ENCODE measurements around the gene SPATA31D1.
"Not testable (repeated sequence)": the region's sequence is repeated elsewhere in the genome, so short reads cannot be mapped to it uniquely, and the experiment has no call there.

Gene SPATA31D1
- 0 reads per million in 3 donors for total RNA-seq

DNA sequence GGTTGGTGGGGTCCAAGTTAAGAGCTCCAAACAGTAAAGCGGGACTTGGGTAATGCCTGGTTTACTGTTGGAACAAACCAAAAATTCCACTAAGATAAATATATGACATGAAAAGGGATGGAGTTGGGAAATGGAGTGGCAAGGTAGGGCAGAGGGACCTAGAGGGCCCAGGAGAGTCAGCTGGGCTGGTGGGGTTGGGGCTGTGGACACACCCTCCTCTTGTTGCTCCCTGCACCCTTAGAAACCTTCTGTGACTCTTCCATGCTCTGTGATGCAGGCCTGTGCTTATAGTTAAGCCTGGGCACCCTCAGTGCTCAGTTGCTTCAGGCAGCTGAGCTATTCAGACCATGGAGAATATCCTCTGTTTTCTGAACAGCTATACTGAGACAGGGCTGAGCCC is at the start of gene SPATA31D1:
Gene SPATA31D1 (plus strand): TSS at position 301 of the 400 bp plus-strand sequence. CDS start 47 bp downstream, at position 348.
- H3K9me3 ChIP-seq (ENCODE audit: control insufficient read depth, low read length); H3K36me3 ChIP-seq (ENCODE audit: control insufficient read depth, insufficient read depth, low read length); H3K27me3 ChIP-seq (replicated peaks; ENCODE audit: control insufficient read depth, insufficient read depth, low read length, poor library complexity, severe bottlenecking); H3K27ac ChIP-seq (ENCODE audit: insufficient read depth, low read length, poor library complexity, severe bottlenecking); H3K4me3 ChIP-seq (ENCODE audit: insufficient read depth, low read depth, low read length, poor library complexity, severe bottlenecking); H3K4me1 ChIP-seq (ENCODE audit: control insufficient read depth, insufficient read depth, low read length, poor library complexity, severe bottlenecking); DNase-seq: not testable (repeated sequence)

GRCh38 chr9:81943393-81943792 is 45.2 kb upstream of the SPATA31D1 start, which contains the start of gene SPATA31D3:
Gene SPATA31D3 (plus strand): TSS chr9:81943500. CDS start chr9:81943586, 86 bp downstream.
- not testable (repeated sequence) for H3K9me3 ChIP-seq (ENCODE audit: control insufficient read depth, low read length); H3K27ac ChIP-seq (ENCODE audit: insufficient read depth, low read length, poor library complexity, severe bottlenecking); H3K36me3 ChIP-seq (ENCODE audit: control insufficient read depth, insufficient read depth, low read length); H3K27me3 ChIP-seq (replicated peaks; ENCODE audit: control insufficient read depth, insufficient read depth, low read length, poor library complexity, severe bottlenecking); H3K4me1 ChIP-seq (ENCODE audit: control insufficient read depth, insufficient read depth, low read length, poor library complexity, severe bottlenecking); DNase-seq; H3K4me3 ChIP-seq (ENCODE audit: insufficient read depth, low read depth, low read length, poor library complexity, severe bottlenecking)

- not testable (repeated sequence) for H3K9me3 ChIP-seq (ENCODE audit: control insufficient read depth, low read length); H3K4me3 ChIP-seq (ENCODE audit: insufficient read depth, low read depth, low read length, poor library complexity, severe bottlenecking); H3K27me3 ChIP-seq (replicated peaks; ENCODE audit: control insufficient read depth, insufficient read depth, low read length, poor library complexity, severe bottlenecking); H3K36me3 ChIP-seq (ENCODE audit: control insufficient read depth, insufficient read depth, low read length); H3K27ac ChIP-seq (ENCODE audit: insufficient read depth, low read length, poor library complexity, severe bottlenecking); DNase-seq; H3K4me1 ChIP-seq (ENCODE audit: control insufficient read depth, insufficient read depth, low read length, poor library complexity, severe bottlenecking)
These were observed 39.9 kb upstream of the SPATA31D1 start for GRCh38 chr9:81948650-81949049.

DNA sequence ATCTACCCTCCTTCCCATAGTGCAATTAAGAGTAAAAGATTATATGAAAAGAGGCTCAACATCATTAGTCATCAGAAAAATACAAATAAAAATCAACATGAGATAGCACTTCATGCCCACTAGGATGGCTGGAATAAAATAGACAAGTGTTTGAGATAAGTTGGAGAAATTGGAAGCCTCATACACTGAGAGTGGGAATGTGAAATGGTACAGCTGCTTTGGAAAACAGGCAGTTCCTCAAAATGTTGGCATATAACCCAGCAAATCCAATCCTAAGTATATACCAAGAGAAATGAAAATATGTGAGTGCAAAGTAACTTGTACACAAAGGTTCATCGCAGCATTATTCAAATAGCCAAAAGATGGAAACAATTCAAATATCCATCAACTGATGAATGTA is 35.5 kb upstream of the SPATA31D1 start:
- DNase-seq = no peak
- Histone ChIP-seq H3K4me1 (ENCODE audit: control insufficient read depth, insufficient read depth, low read length, poor library complexity, severe bottlenecking) (no peaks in the 10 kb centered on the region), H3K4me3 (ENCODE audit: insufficient read depth, low read depth, low read length, poor library complexity, severe bottlenecking) (no peak overlapping the region), H3K36me3 (ENCODE audit: control insufficient read depth, insufficient read depth, low read length) (no peaks in the 10 kb centered on the region), H3K9me3 (ENCODE audit: control insufficient read depth, low read length) (no peaks in the 10 kb centered on the region), H3K27ac (ENCODE audit: insufficient read depth, low read length, poor library complexity, severe bottlenecking) (no peak overlapping the region), H3K27me3 (replicated peaks; ENCODE audit: control insufficient read depth, insufficient read depth, low read length, poor library complexity, severe bottlenecking) (no peaks in the 10 kb centered on the region)

- Histone ChIP-seq H3K4me1 (ENCODE audit: control insufficient read depth, insufficient read depth, low read length, poor library complexity, severe bottlenecking) (no peaks in the 10 kb centered on the region), H3K4me3 (ENCODE audit: insufficient read depth, low read depth, low read length, poor library complexity, severe bottlenecking) (no peak overlapping the region), H3K9me3 (ENCODE audit: control insufficient read depth, low read length) (no peaks in the 10 kb centered on the region), H3K36me3 (ENCODE audit: control insufficient read depth, insufficient read depth, low read length) (no peaks in the 10 kb centered on the region), H3K27ac (ENCODE audit: insufficient read depth, low read length, poor library complexity, severe bottlenecking) (no peak overlapping the region), H3K27me3 (replicated peaks; ENCODE audit: control insufficient read depth, insufficient read depth, low read length, poor library complexity, severe bottlenecking) (no peaks in the 10 kb centered on the region)
- DNase-seq = no peak
These were observed 32.9 kb upstream of the SPATA31D1 start for GRCh38 chr9:81955625-81956024.

- no peak overlapping the region for H3K4me3 ChIP-seq (ENCODE audit: insufficient read depth, low read depth, low read length, poor library complexity, severe bottlenecking)
- DNase-seq = no peak
- no peaks in the 10 kb centered on the region for H3K9me3 ChIP-seq (ENCODE audit: control insufficient read depth, low read length)
These were observed 24.1 kb upstream of the SPATA31D1 start for GRCh38 chr9:81964218-81965171.

DNA sequence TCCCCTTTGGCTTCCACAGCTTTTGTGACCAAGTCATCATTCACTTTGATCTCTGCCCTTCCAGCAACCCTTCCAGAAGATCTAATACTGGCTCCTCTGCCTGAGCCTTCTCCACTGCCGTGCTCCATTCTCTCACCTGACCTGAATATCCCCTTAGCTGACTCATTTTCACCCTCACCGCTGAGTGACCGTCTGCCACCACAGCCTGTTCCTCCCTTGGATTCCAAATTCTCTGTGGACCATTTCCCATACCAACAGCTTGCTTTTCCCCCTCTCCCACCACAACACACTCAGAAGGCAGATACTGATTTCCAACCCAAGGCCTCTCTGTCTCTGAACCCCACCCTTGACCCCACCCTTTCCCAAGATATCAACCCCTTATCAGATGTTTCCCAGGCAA is 20.5 kb upstream of the SPATA31D1 start:
- H3K4me3 ChIP-seq (ENCODE audit: insufficient read depth, low read depth, low read length, poor library complexity, severe bottlenecking) = no peak overlapping the region
- H3K9me3 ChIP-seq (ENCODE audit: control insufficient read depth, low read length) = no peaks in the 10 kb centered on the region
- H3K4me1 ChIP-seq (ENCODE audit: control insufficient read depth, insufficient read depth, low read length, poor library complexity, severe bottlenecking) = no peaks in the 10 kb centered on the region
- H3K27ac ChIP-seq (ENCODE audit: insufficient read depth, low read length, poor library complexity, severe bottlenecking) = no peak overlapping the region
- H3K36me3 ChIP-seq (ENCODE audit: control insufficient read depth, insufficient read depth, low read length) = no peaks in the 10 kb centered on the region
- no peak for DNase-seq
- H3K27me3 ChIP-seq (replicated peaks; ENCODE audit: control insufficient read depth, insufficient read depth, low read length, poor library complexity, severe bottlenecking) = no peaks in the 10 kb centered on the region

More at GRCh38 chr9:81964218-81965171, 24.1 kb upstream of the SPATA31D1 start:
- H3K36me3 ChIP-seq (ENCODE audit: control insufficient read depth, insufficient read depth, low read length) = no peaks in the 10 kb centered on the region
- no peaks in the 10 kb centered on the region for H3K4me1 ChIP-seq (ENCODE audit: control insufficient read depth, insufficient read depth, low read length, poor library complexity, severe bottlenecking)
- H3K27ac ChIP-seq (ENCODE audit: insufficient read depth, low read length, poor library complexity, severe bottlenecking) = no peak overlapping the region
- no peaks in the 10 kb centered on the region for H3K27me3 ChIP-seq (replicated peaks; ENCODE audit: control insufficient read depth, insufficient read depth, low read length, poor library complexity, severe bottlenecking)

DNA sequence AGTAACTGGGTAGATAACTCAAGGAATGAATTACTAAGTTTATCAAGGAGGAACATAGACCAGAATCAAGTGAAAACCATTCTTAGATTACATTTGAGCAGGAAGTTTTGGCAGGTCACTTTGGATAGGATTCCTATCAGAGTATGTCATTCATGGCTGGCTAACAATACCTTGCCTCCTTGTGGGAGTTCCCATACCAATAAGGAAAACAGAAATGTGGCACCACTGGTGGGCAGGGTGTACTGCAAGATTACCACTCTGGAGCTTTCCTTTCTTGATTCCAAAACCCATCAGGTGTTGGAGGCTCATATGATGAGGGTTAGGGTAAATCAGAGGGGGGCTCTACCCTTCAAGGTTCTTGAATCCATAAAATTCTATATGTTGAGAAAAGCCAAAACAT is 18.6 kb upstream of the SPATA31D1 start:
- peaks cover 3% of the 10 kb centered on the region for H3K9me3 ChIP-seq (ENCODE audit: control insufficient read depth, low read length)
- H3K4me1 ChIP-seq (ENCODE audit: control insufficient read depth, insufficient read depth, low read length, poor library complexity, severe bottlenecking) = no peaks in the 10 kb centered on the region
- H3K4me3 ChIP-seq (ENCODE audit: insufficient read depth, low read depth, low read length, poor library complexity, severe bottlenecking) = no peak overlapping the region
- no peaks in the 10 kb centered on the region for H3K36me3 ChIP-seq (ENCODE audit: control insufficient read depth, insufficient read depth, low read length)
- no peak overlapping the region for H3K27ac ChIP-seq (ENCODE audit: insufficient read depth, low read length, poor library complexity, severe bottlenecking)
- no peaks in the 10 kb centered on the region for H3K27me3 ChIP-seq (replicated peaks; ENCODE audit: control insufficient read depth, insufficient read depth, low read length, poor library complexity, severe bottlenecking)
- DNase-seq = no peak

GRCh38 chr9:81971727-81972126 is 16.8 kb upstream of the SPATA31D1 start:
- no peak for DNase-seq
- Histone ChIP-seq H3K4me3 (ENCODE audit: insufficient read depth, low read depth, low read length, poor library complexity, severe bottlenecking) (no peak overlapping the region), H3K27me3 (replicated peaks; ENCODE audit: control insufficient read depth, insufficient read depth, low read length, poor library complexity, severe bottlenecking) (no peaks in the 10 kb centered on the region), H3K27ac (ENCODE audit: insufficient read depth, low read length, poor library complexity, severe bottlenecking) (no peak overlapping the region), H3K4me1 (ENCODE audit: control insufficient read depth, insufficient read depth, low read length, poor library complexity, severe bottlenecking) (no peaks in the 10 kb centered on the region), H3K36me3 (ENCODE audit: control insufficient read depth, insufficient read depth, low read length) (no peaks in the 10 kb centered on the region), H3K9me3 (ENCODE audit: control insufficient read depth, low read length) (peaks cover 3% of the 10 kb centered on the region)

- H3K27ac ChIP-seq (ENCODE audit: insufficient read depth, low read length, poor library complexity, severe bottlenecking) = no peak overlapping the region
- no peak overlapping the region for H3K4me3 ChIP-seq (ENCODE audit: insufficient read depth, low read depth, low read length, poor library complexity, severe bottlenecking)
- no peaks in the 10 kb centered on the region for H3K4me1 ChIP-seq (ENCODE audit: control insufficient read depth, insufficient read depth, low read length, poor library complexity, severe bottlenecking)
- peaks cover 3% of the 10 kb centered on the region for H3K9me3 ChIP-seq (ENCODE audit: control insufficient read depth, low read length)
- no peaks in the 10 kb centered on the region for H3K36me3 ChIP-seq (ENCODE audit: control insufficient read depth, insufficient read depth, low read length)
- no peak for DNase-seq
- H3K27me3 ChIP-seq (replicated peaks; ENCODE audit: control insufficient read depth, insufficient read depth, low read length, poor library complexity, severe bottlenecking) = no peaks in the 10 kb centered on the region
These were observed 13.8 kb upstream of the SPATA31D1 start for GRCh38 chr9:81974764-81975163.

Measured in effector memory CD4-positive, alpha-beta T cell (primary cell).